B cell (primary cell): ENCODE results near the gene CHSY3. TPM values are rescaled to one million over a fixed set of nuclear protein-coding genes. Genes with fewer than 3 reads are reported as not detected.

Experiments used
- ATAC-seq: fragments of 200-7000 bp; cut with Tn5 transposase; one replicate; pipeline ENCODE4 v1.10.0; 2021; ENCODE audit warnings: low read depth, mild to moderate bottlenecking, moderate number of reproducible peaks, moderate library complexity
- CTCF ChIA-PET: fragments of 350-600 bp; sonication (Branson Sonifier 250); formaldehyde crosslinking; loops from one replicate; lab custom pipeline; 2021; ENCODE audit warnings: antibody characterized with exemption, inconsistent platforms; lab: Charles Lee
- POLR2A ChIA-PET: fragments of 350-600 bp; sonication (Branson Sonifier 250); formaldehyde crosslinking; loops from one replicate; lab custom pipeline; 2021; ENCODE audit warnings: antibody characterized with exemption; lab: Charles Lee
- DNase-seq: peaks from one replicate; pipeline ENCODE4 v3.0.0; 2013
- H2AFZ ChIP-seq: 2 replicates; pipeline ENCODE4 v1.6.1; 2012; ENCODE audit warnings: mild to moderate bottlenecking, low read depth, low read length; ENCODE audit not compliant: insufficient read depth, poor library complexity, severe bottlenecking
- H3K27ac ChIP-seq, 2 donors: 1 replicate in 1 of 2; 2 replicates in 1 of 2; pipeline ENCODE4 v1.5.1; 2012 to 2013; ENCODE audit warnings: low read length in 2 of 2, mild to moderate bottlenecking in 2 of 2, moderate library complexity in 1 of 2
- H3K27me3 ChIP-seq, 4 experiments: fragments of 200-600 bp in 1 of 4; sonication (generic) in 1 of 4; replicated peaks in 1 of 4; 1 replicate in 2 of 4; 2 replicates in 2 of 4; pipeline versions ENCODE4 v1.6.1 to v1.7.0; 2013 to 2016; ENCODE audit warnings: low read length in 3 of 4, mild to moderate bottlenecking in 2 of 4, mixed read lengths in 1 of 4, moderate library complexity in 1 of 4; ENCODE audit not compliant: insufficient read depth in 4 of 4, control insufficient read depth in 3 of 4; ENCODE audit errors: control extremely low read depth in 1 of 4
- H3K36me3 ChIP-seq, 2 experiments: replicated peaks in 1 of 2; 1 replicate in 1 of 2; 2 replicates in 1 of 2; pipeline versions ENCODE4 v1.6.1 to v1.7.1; 2013; ENCODE audit warnings: low read length in 1 of 2; ENCODE audit not compliant: insufficient read depth in 2 of 2, control insufficient read depth in 1 of 2; ENCODE audit errors: control extremely low read depth in 1 of 2, extremely low read depth in 1 of 2
- H3K4me1 ChIP-seq, 2 donors: fragments of 200-600 bp in 1 of 2; sonication (generic) in 1 of 2; 1 replicate in 1 of 2; 2 replicates in 1 of 2; pipeline versions ENCODE4 v1.5.1 to v1.6.1; 2013 to 2017; ENCODE audit warnings: low read length in 2 of 2; ENCODE audit not compliant: control insufficient read depth in 2 of 2, insufficient read depth in 2 of 2
- H3K4me2 ChIP-seq: replicated peaks from 2 replicates; pipeline ENCODE3; 2012; ENCODE audit warnings: mild to moderate bottlenecking, low read depth, low read length; ENCODE audit not compliant: poor library complexity, severe bottlenecking
- H3K4me3 ChIP-seq, 5 experiments: fragments of 200-600 bp in 1 of 5; sonication (generic) in 1 of 5; 1 replicate in 3 of 5; 2 replicates in 2 of 5; pipeline versions ENCODE4 v1.5.1 to v1.7.0; 2011 to 2016; ENCODE audit warnings: low read length in 4 of 5, mild to moderate bottlenecking in 4 of 5, low read depth in 2 of 5, control low read depth in 1 of 5, moderate library complexity in 1 of 5; ENCODE audit not compliant: insufficient read depth in 1 of 5; ENCODE audit errors: control extremely low read depth in 1 of 5, extremely low read depth in 1 of 5
- H3K79me2 ChIP-seq: fragments of 200-600 bp; sonication (generic); one replicate; pipeline ENCODE4 v1.6.0; 2016; ENCODE audit warnings: low read length; ENCODE audit not compliant: control insufficient read depth, insufficient read depth
- H3K9ac ChIP-seq: fragments of 200-600 bp; sonication (generic); 2 replicates; pipeline ENCODE4 v1.6.1; 2017; ENCODE audit warnings: mild to moderate bottlenecking, low read length, moderate library complexity
- H3K9me3 ChIP-seq, 3 donors: one replicate each; pipeline versions ENCODE4 v1.6.1 to v1.7.1; 2013; ENCODE audit warnings: low read length in 2 of 3; ENCODE audit not compliant: control insufficient read depth in 2 of 3, insufficient read depth in 1 of 3; ENCODE audit errors: control extremely low read depth in 1 of 3
- H4K20me1 ChIP-seq: 2 replicates; pipeline ENCODE4 v1.6.0; 2012; ENCODE audit warnings: mild to moderate bottlenecking, low read length; ENCODE audit not compliant: insufficient read depth, control insufficient read depth, poor library complexity, severe bottlenecking
- H3K27ac Mint-ChIP-seq: one replicate; pipeline ENCODE4 v1.8.0; 2021; ENCODE audit warnings: mixed read lengths
- H3K27me3 Mint-ChIP-seq: one replicate; pipeline ENCODE4 v1.8.0; 2021; ENCODE audit warnings: mixed read lengths
- H3K4me1 Mint-ChIP-seq: one replicate; pipeline ENCODE4 v1.8.0; 2021; ENCODE audit warnings: mixed read lengths
- H3K4me3 Mint-ChIP-seq: one replicate; pipeline ENCODE4 v1.8.0; 2021; ENCODE audit warnings: mixed read lengths
- H3K9me3 Mint-ChIP-seq: one replicate; pipeline ENCODE4 v1.8.0; 2022; ENCODE audit warnings: mixed read lengths; ENCODE audit not compliant: insufficient read depth
- CTCF ChIP-seq: fragments of 200-600 bp; IDR thresholded peaks from one replicate; pipeline ENCODE4 v1.8.0; 2022; ENCODE audit warnings: antibody characterized with exemption, mild to moderate bottlenecking
- EZH2 ChIP-seq: IDR thresholded peaks from 2 replicates; pipeline ENCODE4 v1.6.1; 2012; ENCODE audit warnings: borderline replicate concordance, low read depth, mild to moderate bottlenecking, moderate library complexity, low read length; ENCODE audit not compliant: insufficient read depth, poor library complexity, severe bottlenecking
- WGBS: methylation state at CpG from one replicate; pipeline ENCODE4 v1.1.5; 2013; ENCODE audit warnings: missing lambda C conversion rate; ENCODE audit not compliant: insufficient coverage; 5-methylcytosine and 5-hydroxymethylcytosine counted together
- intact Hi-C: fragments of 100-400 bp; cut with micrococcal nuclease; formaldehyde crosslinking; loops from one replicate; pipeline ENCODE4 v1.10.0; 2022
- polyA plus RNA-seq: library from polyadenylated mRNA; depleted of rRNA; stranded (reverse); fragments of >200 nt; gene quantifications from 2 replicates; pipeline ENCODE4 v1.2.3, GENCODE V29; 2012
- total RNA-seq, 2 donors: library from RNA; stranded (reverse); fragments of 120-200 nt in 1 of 2; gene quantifications; 1 replicate in 1 of 2; 2 replicates in 1 of 2; pipeline versions ENCODE4 v1.2.3 to v1.2.4, GENCODE V29; 2013 to 2022

Gene CHSY3
- total and polyA plus RNA-seq, 2 donors (not counting 1 experiment from before 2014, with no cell fraction given) = not detected

- Mint-ChIP-seq H3K9me3 (no peaks in the 10 kb centered on the region), H3K4me3 (no peak overlapping the region), H3K27me3 (no peaks in the 10 kb centered on the region), H3K27ac (no peak overlapping the region), H3K4me1 (no peaks in the 10 kb centered on the region)
- ChIA-PET POLR2A (no interaction called here), CTCF (no interaction called here)
- no peak for TF ChIP-seq CTCF
- no peak for TF ChIP-seq EZH2
- intact Hi-C loops = no loop called here
- Histone ChIP-seq H3K27me3 (no peaks in the 10 kb centered on the region), H3K4me3 (no peak overlapping the region), H2AFZ (no peak overlapping the region), H3K36me3 (no peaks in the 10 kb centered on the region), H3K4me1 (no peaks in the 10 kb centered on the region), H3K27ac (no peak overlapping the region), H3K4me2 (no peak overlapping the region), H3K9me3 (no peaks in the 10 kb centered on the region), H3K9ac (no peak overlapping the region), H4K20me1 (no peaks in the 10 kb centered on the region), H3K79me2 (no peaks in the 10 kb centered on the region)
- no CpG with 5 or more reads among the region's 1 CpG for WGBS
- ATAC-seq (no peak), DNase-seq (no peak)
These were observed 200.8 kb downstream of the CHSY3 start for GRCh38 chr5:130104895-130105688.

- Histone ChIP-seq H4K20me1 (no peaks in the 10 kb centered on the region), H3K79me2 (no peaks in the 10 kb centered on the region), H3K9ac (no peak overlapping the region), H3K4me3 (no peak overlapping the region), H3K4me1 (no peaks in the 10 kb centered on the region), H2AFZ (no peak overlapping the region), H3K27me3 (no peaks in the 10 kb centered on the region), H3K36me3 (no peaks in the 10 kb centered on the region), H3K9me3 (no peaks in the 10 kb centered on the region), H3K4me2 (no peak overlapping the region), H3K27ac (no peak overlapping the region)
- Mint-ChIP-seq H3K4me1 (no peaks in the 10 kb centered on the region), H3K4me3 (no peak overlapping the region), H3K9me3 (no peaks in the 10 kb centered on the region), H3K27me3 (no peaks in the 10 kb centered on the region), H3K27ac (no peak overlapping the region)
- DNase-seq = no peak
- TF ChIP-seq CTCF = no peak
- no peak for TF ChIP-seq EZH2
- POLR2A ChIA-PET = no interaction called here
- intact Hi-C loops = no loop called here
- CTCF ChIA-PET = no interaction called here
- ATAC-seq = no peak
These were observed 202.2 kb downstream of the CHSY3 start for GRCh38 chr5:130106480-130106879.
